Neural cell (in vitro differentiated cells): ENCODE measurements around the gene KIF5A. TPM values are rescaled to one million over a fixed set of nuclear protein-coding genes. Genes with fewer than 3 reads are reported as not detected.

Experiments
- H2AFZ ChIP-seq: fragments of 200-600, 300-800 bp; sonication (generic), shearing (Covaris generic); 2 replicates; pipeline ENCODE4 v1.6.0; 2014; ENCODE audit warnings: low read depth, mild to moderate bottlenecking, antibody characterized with exemption, low read length, moderate library complexity
- H3F3A ChIP-seq: fragments of 200-600 bp; shearing (Covaris generic); 2 replicates; pipeline ENCODE4 v1.6.1; 2016; ENCODE audit warnings: mild to moderate bottlenecking, moderate library complexity, mixed read lengths, antibody characterized with exemption, low read length; ENCODE audit not compliant: insufficient read depth, poor library complexity, severe bottlenecking
- H3K27ac ChIP-seq: fragments of 200-600, 300-800 bp; sonication (generic), shearing (Covaris generic); 2 replicates; pipeline ENCODE4 v1.5.1; 2014; ENCODE audit warnings: mild to moderate bottlenecking, low read length, moderate library complexity
- H3K27me3 ChIP-seq: fragments of 300-800, 200-600 bp; sonication (generic), shearing (Covaris generic); 2 replicates; pipeline ENCODE4 v1.6.0; 2014; ENCODE audit warnings: mild to moderate bottlenecking, low read depth, low read length, moderate library complexity; ENCODE audit not compliant: insufficient read depth
- H3K36me3 ChIP-seq: fragments of 300-800, 200-600 bp; sonication (generic), shearing (Covaris generic); 2 replicates; pipeline ENCODE4 v1.5.1; 2014; ENCODE audit warnings: mild to moderate bottlenecking, antibody characterized with exemption, low read length, moderate library complexity; ENCODE audit not compliant: insufficient read depth
- H3K4me2 ChIP-seq: fragments of 300-800, 200-600 bp; sonication (generic), shearing (Covaris generic); 2 replicates; pipeline ENCODE4 v1.6.0; 2014; ENCODE audit warnings: mild to moderate bottlenecking, low read length
- H3K4me3 ChIP-seq: fragments of 300-800, 200-600 bp; sonication (generic), shearing (Covaris generic); 2 replicates; pipeline ENCODE4 v1.5.1; 2014; ENCODE audit warnings: mild to moderate bottlenecking, low read length, moderate library complexity
- H3K79me2 ChIP-seq: fragments of 200-600 bp; shearing (Covaris generic); replicated peaks from 2 replicates; pipeline ENCODE4 v1.6.0; 2014; ENCODE audit warnings: mild to moderate bottlenecking, low read length, moderate library complexity; ENCODE audit not compliant: insufficient read depth
- H3K9ac ChIP-seq: fragments of 300-800, 200-600 bp; sonication (generic), shearing (Covaris generic); 2 replicates; pipeline ENCODE4 v1.6.1; 2016; ENCODE audit warnings: mild to moderate bottlenecking, low read length, mixed read lengths
- H3K9me2 ChIP-seq: fragments of 200-600 bp; shearing (Covaris generic); 2 replicates; pipeline ENCODE4 v1.6.1; 2016; ENCODE audit warnings: mild to moderate bottlenecking, low read length, mixed read lengths; ENCODE audit not compliant: insufficient read depth
- H3K9me3 ChIP-seq: fragments of 200-600, 300-800 bp; sonication (generic), shearing (Covaris generic); 2 replicates; pipeline ENCODE4 v1.6.1; 2016; ENCODE audit warnings: mild to moderate bottlenecking, mixed run types, low read length, moderate library complexity, mixed read lengths
- H4K20me1 ChIP-seq: fragments of 200-600 bp; shearing (Covaris generic); 2 replicates; pipeline ENCODE4 v1.6.1; 2016; ENCODE audit warnings: mild to moderate bottlenecking, mixed run types; ENCODE audit not compliant: insufficient read depth
- CTCF ChIP-seq: fragments of 450-650 bp; IDR thresholded peaks from 2 replicates; pipeline ENCODE4 v1.5.1; 2014; ENCODE audit warnings: antibody characterized with exemption, mild to moderate bottlenecking, moderate library complexity; ENCODE audit not compliant: poor library complexity, severe bottlenecking
- EP300 ChIP-seq: fragments of 450-650 bp; conservative IDR thresholded peaks from 2 replicates; pipeline ENCODE4 v1.6.1; 2014; ENCODE audit warnings: antibody characterized with exemption, mild to moderate bottlenecking, moderate library complexity; ENCODE audit not compliant: poor library complexity, severe bottlenecking
- EZH2 ChIP-seq: fragments of 200-600, 300-800 bp; shearing (Covaris generic), sonication (generic); IDR thresholded peaks from 2 replicates; pipeline ENCODE4 v1.6.1; 2014; ENCODE audit warnings: antibody characterized with exemption, low read length, borderline replicate concordance, mild to moderate bottlenecking; ENCODE audit not compliant: insufficient read depth, poor library complexity, severe bottlenecking
- MXI1 ChIP-seq: fragments of 450-650 bp; conservative IDR thresholded peaks from 2 replicates; pipeline ENCODE4 v1.6.1; 2014; ENCODE audit warnings: antibody characterized with exemption, mild to moderate bottlenecking; ENCODE audit not compliant: poor library complexity, severe bottlenecking
- POLR2AphosphoS5 ChIP-seq: IDR thresholded peaks from 2 replicates; pipeline ENCODE4 v1.6.1; 2012
- RAD21 ChIP-seq: fragments of 450-650 bp; conservative IDR thresholded peaks from 2 replicates; pipeline ENCODE4 v1.6.1; 2014; ENCODE audit warnings: antibody characterized with exemption, mild to moderate bottlenecking, moderate library complexity
- REST ChIP-seq: IDR thresholded peaks from 2 replicates; pipeline ENCODE4 v1.6.1; 2012; ENCODE audit warnings: borderline replicate concordance
- SMC3 ChIP-seq: fragments of 450-650 bp; conservative IDR thresholded peaks from 2 replicates; pipeline ENCODE4 v1.6.1; 2014; ENCODE audit warnings: antibody characterized with exemption, mild to moderate bottlenecking, moderate library complexity; ENCODE audit not compliant: poor library complexity
- TAF1 ChIP-seq: IDR thresholded peaks from 2 replicates; pipeline ENCODE4 v1.6.1; 2012; ENCODE audit warnings: low read depth
- polyA plus RNA-seq: library from polyadenylated mRNA; depleted of rRNA; stranded (reverse); fragments of >200 nt; gene quantifications from 2 replicates; pipeline ENCODE4 v1.2.3, GENCODE V29; 2014

The KIF5A gene
- polyA plus RNA-seq, 1 donor from 2014 or later = 58.8 TPM

GRCh38 chr12:57553343-57554202, 3.7 kb downstream of the KIF5A start:
- Histone ChIP-seq H3K9me3 (no peaks in the 10 kb centered on the region), H3K27ac (peak overlapping the region; percentile 91), H3K27me3 (no peaks in the 10 kb centered on the region), H3K4me3 (peak overlapping the region; percentile 79), H3K79me2 (peaks cover 79% of the 10 kb centered on the region), H3K9me2 (no peaks in the 10 kb centered on the region), H3K36me3 (no peaks in the 10 kb centered on the region), H3K4me2 (peak overlapping the region; percentile 90), H3F3A (peaks cover 7% of the 10 kb centered on the region), H4K20me1 (peaks cover 5% of the 10 kb centered on the region), H2AFZ (no peak overlapping the region), H3K9ac (peak overlapping the region; percentile 99)
- TF ChIP-seq EP300 (no peak), RAD21 (no peak), EZH2 (no peak), POLR2AphosphoS5 (no peak)

- Histone ChIP-seq H3K27ac (peak overlapping the region; percentile 91), H3K27me3 (no peaks in the 10 kb centered on the region), H2AFZ (no peak overlapping the region), H3K36me3 (no peaks in the 10 kb centered on the region), H3K4me2 (no peak overlapping the region), H4K20me1 (peaks cover 5% of the 10 kb centered on the region), H3K9ac (peak overlapping the region; percentile 99), H3K4me3 (peak overlapping the region; percentile 79), H3F3A (peaks cover 7% of the 10 kb centered on the region), H3K79me2 (peaks cover 81% of the 10 kb centered on the region), H3K9me3 (no peaks in the 10 kb centered on the region), H3K9me2 (no peaks in the 10 kb centered on the region)
- no peak for TF ChIP-seq EZH2
- no peak for TF ChIP-seq MXI1
- TF ChIP-seq CTCF = no peak
- TF ChIP-seq REST = no peak
- TF ChIP-seq EP300 = no peak
- no peak for TF ChIP-seq TAF1
- no peak for TF ChIP-seq POLR2AphosphoS5
- TF ChIP-seq SMC3 = no peak
- TF ChIP-seq RAD21 = no peak
Measured at GRCh38 chr12:57554453-57554852, 4.6 kb downstream of the KIF5A start.
